HUES6 (cell line): ENCODE results near the gene ANKRD65.
"Not testable (repeated sequence)": the region's sequence is repeated elsewhere in the genome, so short reads cannot be mapped to it uniquely, and the experiment has no call there.

Experiments used
- H3K27ac ChIP-seq: 2 replicates; pipeline ENCODE4 v1.7.0; 2013; ENCODE audit warnings: low read depth, mild to moderate bottlenecking, low read length, inconsistent platforms
- H3K27me3 ChIP-seq: 2 replicates; pipeline ENCODE4 v1.6.1; 2013; ENCODE audit warnings: low read length; ENCODE audit not compliant: control insufficient read depth, insufficient read depth
- H3K36me3 ChIP-seq: 2 replicates; pipeline ENCODE4 v1.6.1; 2013; ENCODE audit warnings: low read length; ENCODE audit not compliant: control insufficient read depth, insufficient read depth
- H3K4me1 ChIP-seq: 2 replicates; pipeline ENCODE4 v1.6.1; 2013; ENCODE audit warnings: low read length; ENCODE audit not compliant: control insufficient read depth, insufficient read depth
- H3K4me3 ChIP-seq: 2 replicates; pipeline ENCODE4 v1.5.1; 2013; ENCODE audit warnings: low read depth, low read length
- H3K9ac ChIP-seq: one replicate; pipeline ENCODE4 v1.6.1; 2013; ENCODE audit warnings: mild to moderate bottlenecking, low read length
- H3K9me3 ChIP-seq: 2 replicates; pipeline ENCODE4 v1.6.1; 2013; ENCODE audit warnings: low read depth, low read length; ENCODE audit not compliant: control insufficient read depth, insufficient read depth

The ANKRD65 gene

GRCh38 chr1:1407636-1408318, 13.3 kb downstream of the ANKRD65 start:
- Histone ChIP-seq H3K4me3 (peak overlapping the region; percentile 98), H3K4me1 (peaks cover 36% of the 10 kb centered on the region), H3K27ac (peak overlapping the region; percentile 97), H3K36me3 (peaks cover 49% of the 10 kb centered on the region), H3K27me3 (no peaks in the 10 kb centered on the region), H3K9ac (peak overlapping the region; percentile 99), H3K9me3 (peaks cover 9% of the 10 kb centered on the region)

GRCh38 chr1:1406821-1407635, 14.0 kb downstream of the ANKRD65 start, which contains the start of gene MRPL20:
MRPL20 (minus strand) TSS chr1:1407293; CDS start chr1:1407217, 76 bp downstream.
- Histone ChIP-seq H3K4me1 (peaks cover 36% of the 10 kb centered on the region), H3K9me3 (peaks cover 5% of the 10 kb centered on the region), H3K27me3 (no peaks in the 10 kb centered on the region), H3K4me3 (peak within 1 kb of the TSS; percentile 98), H3K9ac (peak within 1 kb of the TSS; percentile 99), H3K36me3 (peaks cover 56% of the 10 kb centered on the region), H3K27ac (peak within 1 kb of the TSS; percentile 97)

GRCh38 chr1:1406101-1406820, 14.8 kb downstream of the ANKRD65 start:
- Histone ChIP-seq H3K27me3 (no peaks in the 10 kb centered on the region), H3K4me3 (peak overlapping the region; percentile 98), H3K9me3 (no peaks in the 10 kb centered on the region), H3K9ac (peak overlapping the region; percentile 99), H3K27ac (peak overlapping the region; percentile 97), H3K36me3 (peaks cover 59% of the 10 kb centered on the region), H3K4me1 (peaks cover 32% of the 10 kb centered on the region)

GRCh38 chr1:1403653-1404052, 17.4 kb downstream of the ANKRD65 start:
- H3K9me3 ChIP-seq, result no peaks in the 10 kb centered on the region
- H3K4me3 ChIP-seq, result no peak overlapping the region
- H3K9ac ChIP-seq, result no peak overlapping the region
- peaks cover 15% of the 10 kb centered on the region for H3K4me1 ChIP-seq
- no peak overlapping the region for H3K27ac ChIP-seq
- H3K36me3 ChIP-seq, result peaks cover 73% of the 10 kb centered on the region
- no peaks in the 10 kb centered on the region for H3K27me3 ChIP-seq

GRCh38 chr1:1402901-1403392, 18.1 kb downstream of the ANKRD65 start:
- not testable (repeated sequence) for H3K9ac ChIP-seq, H3K27me3 ChIP-seq, H3K27ac ChIP-seq, H3K9me3 ChIP-seq, H3K4me3 ChIP-seq
- Histone ChIP-seq H3K36me3 (peaks cover 72% of the 10 kb centered on the region), H3K4me1 (peaks cover 15% of the 10 kb centered on the region)

- H3K9me3 ChIP-seq, result no peaks in the 10 kb centered on the region
- H3K27ac ChIP-seq, result no peak overlapping the region
- H3K9ac ChIP-seq, result no peak overlapping the region
- H3K4me1 ChIP-seq, result peaks cover 18% of the 10 kb centered on the region
- H3K4me3 ChIP-seq, result no peak overlapping the region
- peaks cover 75% of the 10 kb centered on the region for H3K36me3 ChIP-seq
- no peaks in the 10 kb centered on the region for H3K27me3 ChIP-seq
Measured at GRCh38 chr1:1402072-1402900, 18.8 kb downstream of the ANKRD65 start.

- Histone ChIP-seq H3K36me3 (peaks cover 80% of the 10 kb centered on the region), H3K9me3 (no peaks in the 10 kb centered on the region), H3K27ac (no peak overlapping the region), H3K4me1 (peaks cover 18% of the 10 kb centered on the region), H3K4me3 (no peak overlapping the region), H3K27me3 (no peaks in the 10 kb centered on the region), H3K9ac (no peak overlapping the region)
Measured at GRCh38 chr1:1401457-1402010, 19.5 kb downstream of the ANKRD65 start.

GRCh38 chr1:1400576-1401456, 20.3 kb downstream of the ANKRD65 start:
- Histone ChIP-seq H3K9me3 (no peaks in the 10 kb centered on the region), H3K4me1 (peaks cover 12% of the 10 kb centered on the region), H3K36me3 (peaks cover 77% of the 10 kb centered on the region), H3K27me3 (no peaks in the 10 kb centered on the region), H3K4me3 (peak overlapping the region; percentile 99), H3K9ac (peak overlapping the region; percentile 97), H3K27ac (no peak overlapping the region)

- Histone ChIP-seq H3K9ac (peak overlapping the region; percentile 97), H3K27ac (peak overlapping the region; percentile 92), H3K4me1 (peaks cover 12% of the 10 kb centered on the region), H3K4me3 (peak overlapping the region; percentile 99), H3K36me3 (peaks cover 77% of the 10 kb centered on the region), H3K9me3 (no peaks in the 10 kb centered on the region), H3K27me3 (no peaks in the 10 kb centered on the region)
Measured at GRCh38 chr1:1399872-1400575, 21.1 kb downstream of the ANKRD65 start.
